Natural killer cell (primary cell): ENCODE results near the gene TRIM6. TPM values are rescaled to one million over a fixed set of nuclear protein-coding genes. Genes with fewer than 3 reads are reported as not detected.

Experiments used
- ATAC-seq, 3 donors: fragments of 150-1000 bp in 2 of 3; fragments of 200-7000 bp in 1 of 3; cut with Tn5 transposase; 1 replicate in 1 of 3; 2 replicates in 2 of 3; pipeline ENCODE4 v1.10.0; 2021; ENCODE audit warnings: mild to moderate bottlenecking in 2 of 3, moderate library complexity in 2 of 3
- DNase-seq, 2 donors: peaks; one replicate each; pipeline versions ENCODE4 v3.0.0 to v3.0.0-alpha.2; 2013 to 2021; ENCODE audit warnings: mixed read lengths in 1 of 2
- H3K27ac ChIP-seq: one replicate; pipeline ENCODE4 v1.5.1; 2013; ENCODE audit warnings: mild to moderate bottlenecking, low read length
- H3K27me3 ChIP-seq: one replicate; pipeline ENCODE4 v1.6.1; 2013; ENCODE audit warnings: low read length; ENCODE audit not compliant: control insufficient read depth, insufficient read depth
- H3K36me3 ChIP-seq: one replicate; pipeline ENCODE4 v1.6.1; 2013; ENCODE audit warnings: low read length; ENCODE audit not compliant: control insufficient read depth, insufficient read depth
- H3K4me1 ChIP-seq: one replicate; pipeline ENCODE4 v1.6.1; 2013; ENCODE audit warnings: low read length; ENCODE audit not compliant: control insufficient read depth, insufficient read depth
- H3K4me3 ChIP-seq: one replicate; pipeline ENCODE4 v1.5.1; 2013; ENCODE audit warnings: low read length
- H3K9me3 ChIP-seq: one replicate; pipeline ENCODE4 v1.6.1; 2013; ENCODE audit warnings: low read length; ENCODE audit not compliant: control insufficient read depth, insufficient read depth
- H3K27ac Mint-ChIP-seq, 2 donors: one replicate each; pipeline ENCODE4 v1.8.0; 2022; ENCODE audit warnings: mild to moderate bottlenecking in 2 of 2, mixed read lengths in 2 of 2, moderate library complexity in 1 of 2
- H3K27me3 Mint-ChIP-seq, 2 donors: one replicate each; pipeline ENCODE4 v1.8.0; 2022; ENCODE audit warnings: low read depth in 2 of 2, mixed read lengths in 2 of 2
- H3K36me3 Mint-ChIP-seq: one replicate; pipeline ENCODE4 v1.8.0; 2022; ENCODE audit warnings: mixed read lengths
- H3K4me1 Mint-ChIP-seq, 2 donors: one replicate each; pipeline ENCODE4 v1.8.0; 2022; ENCODE audit warnings: mixed read lengths in 2 of 2
- H3K4me3 Mint-ChIP-seq: one replicate; pipeline ENCODE4 v1.8.0; 2022; ENCODE audit warnings: mild to moderate bottlenecking, moderate library complexity, mixed read lengths
- H3K9me3 Mint-ChIP-seq, 2 donors: one replicate each; pipeline ENCODE4 v1.8.0; 2022; ENCODE audit warnings: mixed read lengths in 2 of 2
- CTCF ChIP-seq: fragments of 200-600 bp; IDR thresholded peaks from one replicate; pipeline ENCODE4 v1.8.0; 2022; ENCODE audit warnings: antibody characterized with exemption
- WGBS: methylation state at CpG from one replicate; pipeline ENCODE4 v1.1.7; 2013; ENCODE audit warnings: missing lambda C conversion rate; ENCODE audit not compliant: insufficient coverage; 5-methylcytosine and 5-hydroxymethylcytosine counted together
- intact Hi-C: fragments of 100-400 bp; cut with micrococcal nuclease; formaldehyde crosslinking; loops from one replicate; pipeline ENCODE4 v1.14.2; 2022
- total RNA-seq, 4 donors: library from RNA; stranded (reverse); fragments of 120-200 nt in 1 of 4; gene quantifications; one replicate each; pipeline versions ENCODE4 v1.2.3 to v1.2.4, GENCODE V29; 2013 to 2022

Gene TRIM6
- total RNA-seq, 3 donors from 2014 or later (not counting 1 experiment from before 2014, with no cell fraction given), result 1.1 TPM; not detected in 2

GRCh38 chr11:5564259-5565019 is 32.0 kb upstream of the TRIM6 start:
- H3K4me3 ChIP-seq, result no peak overlapping the region
- no peak overlapping the region for H3K27ac Mint-ChIP-seq
- peaks cover 13 to 14% of the 10 kb centered on the region in 2 donors for H3K4me1 Mint-ChIP-seq
- intact Hi-C loops, result no loop called here
- H3K36me3 ChIP-seq, result no peaks in the 10 kb centered on the region
- H3K4me1 ChIP-seq, result no peaks in the 10 kb centered on the region
- no peak for TF ChIP-seq CTCF
- H3K27me3 ChIP-seq, result no peaks in the 10 kb centered on the region
- H3K9me3 ChIP-seq, result no peaks in the 10 kb centered on the region
- 0% methylated on average over 1 of the region's 1 CpG for WGBS
- H3K4me3 Mint-ChIP-seq, result no peak overlapping the region
- DNase-seq (no peak), ATAC-seq (no peak)
- no peak overlapping the region for H3K27ac ChIP-seq
- peaks cover 14% of the 10 kb centered on the region in 2 donors for H3K27me3 Mint-ChIP-seq
- no peaks in the 10 kb centered on the region for H3K36me3 Mint-ChIP-seq
- peaks cover 3 to 5% of the 10 kb centered on the region in 2 donors for H3K9me3 Mint-ChIP-seq

- 95% methylated on average over 2 of the region's 2 CpGs for WGBS
- no peak for TF ChIP-seq CTCF
- H3K36me3 ChIP-seq, result no peaks in the 10 kb centered on the region
- H3K9me3 ChIP-seq, result no peaks in the 10 kb centered on the region
- intact Hi-C loops, result no loop called here
- H3K27ac Mint-ChIP-seq, result no peak overlapping the region
- no peaks in the 10 kb centered on the region for H3K27me3 ChIP-seq
- no peak overlapping the region for H3K4me3 Mint-ChIP-seq
- no peak overlapping the region for H3K27ac ChIP-seq
- no peaks in the 10 kb centered on the region for H3K36me3 Mint-ChIP-seq
- no peak for DNase-seq
- no peaks in the 10 kb centered on the region for H3K4me1 ChIP-seq
- no peak overlapping the region for H3K4me3 ChIP-seq
- peaks cover 0 to 10% of the 10 kb centered on the region in 2 donors for H3K4me1 Mint-ChIP-seq
- no peak for ATAC-seq
- H3K9me3 Mint-ChIP-seq, result no peaks in the 10 kb centered on the region
- peaks cover 0 to 7% of the 10 kb centered on the region in 2 donors for H3K27me3 Mint-ChIP-seq
These were observed 21.8 kb upstream of the TRIM6 start for GRCh38 chr11:5574654-5575053.

GRCh38 chr11:5575152-5575551 is 21.3 kb upstream of the TRIM6 start:
- H3K4me3 ChIP-seq, result no peak overlapping the region
- Mint-ChIP-seq H3K27ac (no peak overlapping the region), H3K27me3 (peaks cover 0 to 7% of the 10 kb centered on the region in 2 donors), H3K4me3 (no peak overlapping the region), H3K36me3 (no peaks in the 10 kb centered on the region), H3K9me3 (no peaks in the 10 kb centered on the region), H3K4me1 (peaks cover 0 to 10% of the 10 kb centered on the region in 2 donors)
- intact Hi-C loops, result no loop called here
- no peaks in the 10 kb centered on the region for H3K27me3 ChIP-seq
- 90% methylated on average over 4 of the region's 4 CpGs for WGBS
- no peaks in the 10 kb centered on the region for H3K9me3 ChIP-seq
- no peak for DNase-seq
- H3K4me1 ChIP-seq, result no peaks in the 10 kb centered on the region
- no peaks in the 10 kb centered on the region for H3K36me3 ChIP-seq
- ATAC-seq, result no peak
- TF ChIP-seq CTCF, result no peak
- no peak overlapping the region for H3K27ac ChIP-seq

- Histone ChIP-seq H3K4me3 (no peak overlapping the region), H3K9me3 (no peaks in the 10 kb centered on the region), H3K36me3 (no peaks in the 10 kb centered on the region), H3K4me1 (no peaks in the 10 kb centered on the region), H3K27ac (no peak overlapping the region), H3K27me3 (no peaks in the 10 kb centered on the region)
- ATAC-seq, result no peak
- no peak for DNase-seq
- Mint-ChIP-seq H3K4me3 (no peak overlapping the region), H3K4me1 (no peaks in the 10 kb centered on the region), H3K27ac (no peak overlapping the region), H3K9me3 (no peaks in the 10 kb centered on the region), H3K27me3 (peaks cover 0 to 7% of the 10 kb centered on the region in 2 donors), H3K36me3 (no peaks in the 10 kb centered on the region)
- intact Hi-C loops, result no loop called here
- no peak for TF ChIP-seq CTCF
These were observed 19.3 kb upstream of the TRIM6 start for GRCh38 chr11:5577101-5577500.
